Sigmoid colon (tissue), 7 donors: ENCODE data around the gene SRGN. TPM values are rescaled to one million over a fixed set of nuclear protein-coding genes. Genes with fewer than 3 reads are reported as not detected.

Experiments
- DNase-seq: peaks from one replicate; pipeline ENCODE4 v3.0.0-alpha.2; 2019
- H3K27ac ChIP-seq, 4 donors: fragments of 200-600 bp; sonication (generic); one replicate each; pipeline ENCODE4 v1.5.1; 2016 to 2019; ENCODE audit warnings: mild to moderate bottlenecking in 1 of 4
- H3K27me3 ChIP-seq, 3 donors: fragments of 200-600 bp; sonication (generic); one replicate each; pipeline ENCODE4 v1.5.1; 2019; ENCODE audit warnings: mild to moderate bottlenecking in 1 of 3
- H3K36me3 ChIP-seq, 4 donors: fragments of 200-600 bp; sonication (generic); one replicate each; pipeline ENCODE4 v1.5.1; 2016 to 2019
- H3K4me1 ChIP-seq, 4 donors: fragments of 200-600 bp; sonication (generic); one replicate each; pipeline ENCODE4 v1.5.1; 2017 to 2019
- H3K4me3 ChIP-seq, 4 donors: fragments of 200-600 bp; sonication (generic); one replicate each; pipeline ENCODE4 v1.5.1; 2017 to 2019; ENCODE audit warnings: mild to moderate bottlenecking in 2 of 4, moderate library complexity in 1 of 4
- H3K9me3 ChIP-seq, 4 donors: fragments of 200-600 bp in 3 of 4; sonication (generic) in 3 of 4; one replicate each; pipeline versions ENCODE4 v1.5.1 to v1.6.1; 2013 to 2019
- EP300 ChIP-seq, 4 donors: sonication (generic); formaldehyde crosslinking; IDR thresholded peaks; one replicate each; pipeline ENCODE4 v1.6.1; 2017; ENCODE audit warnings: antibody characterized with exemption in 4 of 4
- POLR2A ChIP-seq, 2 donors: fragments of 450-650 bp; IDR thresholded peaks; one replicate each; pipeline ENCODE4 v1.6.1; 2016; ENCODE audit warnings: antibody characterized with exemption in 2 of 2, mild to moderate bottlenecking in 2 of 2, moderate library complexity in 2 of 2
- POLR2AphosphoS5 ChIP-seq, 4 donors: sonication (generic); formaldehyde crosslinking; IDR thresholded peaks; one replicate each; pipeline ENCODE4 v1.6.1; 2017; ENCODE audit warnings: antibody characterized with exemption in 4 of 4
- WGBS, 2 donors: extraction: QIAGEN DNeasy Blood & Tissue Kit; methylation state at CpG; one replicate each; pipeline ENCODE4 v1.1.7; 2013; 5-methylcytosine and 5-hydroxymethylcytosine counted together
- intact Hi-C: fragments of 100-400 bp; cut with DNase I; formaldehyde crosslinking; loops from one replicate; pipeline ENCODE4 v1.15.1; 2023
- polyA plus RNA-seq, 3 donors: library from polyadenylated mRNA; stranded (reverse); fragments of 200-250 nt; gene quantifications; one replicate each; pipeline ENCODE4 v1.2.3, GENCODE V29; 2013
- total RNA-seq, 4 donors: library from RNA; depleted of rRNA; stranded (reverse); fragments of >200 nt; gene quantifications; one replicate each; pipeline ENCODE4 v1.1.0, GENCODE V29; 2016
- TF ChIP-seq, protein P1 (sequence below), 4 experiments: fragments of 450-650 bp in 3 of 4; fragments of 200-600 bp in 1 of 4; IDR thresholded peaks; one replicate each; pipeline ENCODE4 v1.5.1; 2016 to 2019; ENCODE audit warnings: antibody characterized with exemption in 4 of 4, mild to moderate bottlenecking in 3 of 4, moderate library complexity in 2 of 4
- donor health status: healthy with polysubstance abuse.
- donor health status: Bipolar disorder and iron deficiency.
- donor health status: healthy.

SRGN gene
- total and polyA plus RNA-seq, 7 donors, result 28.2 to 140 (median 83.5) TPM

DNA sequence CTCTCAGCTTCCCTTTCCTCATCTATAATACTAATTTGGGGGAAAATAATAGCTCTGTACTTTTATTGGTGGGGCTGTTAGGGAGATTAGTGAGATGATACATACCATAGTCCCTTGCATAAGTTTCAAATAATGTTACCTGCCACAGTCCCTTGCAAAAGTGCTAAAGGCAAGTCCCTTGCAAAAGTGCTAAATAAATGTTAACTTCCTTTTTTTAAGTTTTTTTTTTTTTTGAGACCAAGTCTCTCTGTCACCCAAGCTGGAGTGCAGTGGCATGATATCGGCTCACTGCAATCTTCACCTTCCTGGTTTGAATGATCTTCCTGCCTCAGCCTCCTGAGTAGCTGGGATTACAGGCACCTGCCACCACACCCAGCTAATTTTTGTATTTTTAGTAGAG, 43.4 kb upstream of the SRGN start:
- WGBS, 2 donors, result 47 to 82% methylated on average over 1 of the region's 1 CpG

DNA sequence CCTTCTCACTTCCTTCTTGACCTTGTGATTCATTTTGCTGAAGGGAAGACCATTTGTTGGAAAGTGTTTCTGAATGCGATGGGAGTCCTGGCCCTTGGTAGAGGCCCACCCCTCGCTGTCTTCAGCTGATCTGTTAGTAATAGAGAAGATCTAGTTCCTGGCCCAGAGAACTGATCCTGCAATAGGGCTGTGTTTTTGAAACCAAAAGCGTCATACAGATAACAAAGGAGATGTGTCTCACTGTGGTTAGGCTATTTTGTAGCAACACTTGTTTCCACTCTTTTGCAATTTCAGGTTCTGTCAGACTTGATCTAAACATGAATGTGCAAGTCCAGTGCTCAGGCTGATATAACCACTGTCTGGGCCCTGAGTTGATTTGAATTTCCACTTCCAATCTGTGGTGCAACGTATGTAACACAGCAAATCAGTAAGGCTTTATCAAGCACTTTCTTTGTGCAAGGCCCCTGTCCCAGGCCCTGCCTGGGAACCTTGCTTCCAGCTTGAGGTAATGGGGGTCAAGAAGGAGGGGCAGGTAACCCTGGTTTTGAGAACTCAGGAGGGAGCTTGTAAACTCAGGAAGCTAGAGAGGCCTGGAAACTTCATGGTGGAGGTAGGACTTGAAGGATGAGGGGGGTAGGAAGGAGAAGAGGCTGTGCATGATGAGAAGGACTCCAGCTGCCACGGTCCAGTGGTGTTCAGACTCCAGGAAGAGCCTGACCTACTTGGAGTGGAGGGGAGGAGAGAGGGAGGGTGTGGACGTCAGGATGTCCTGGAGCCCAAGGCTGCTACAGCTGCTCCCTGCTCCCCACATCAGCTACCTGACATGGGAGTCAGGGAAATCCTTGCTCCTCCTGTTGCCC, 42.2 kb upstream of the SRGN start:
- H3K4me3 ChIP-seq, result no peak overlapping the region
- 62 to 72% methylated on average over 6 of the region's 6 CpGs for WGBS, 2 donors
- DNase-seq, result no peak

More for the DNA sequence above, 43.4 kb upstream of the SRGN start:
- DNase-seq, result no peak
- Histone ChIP-seq H3K27me3 (no peaks in the 10 kb centered on the region), H3K4me3 (no peak overlapping the region), H3K36me3 (no peaks in the 10 kb centered on the region), H3K4me1 (no peaks in the 10 kb centered on the region), H3K9me3 (no peaks in the 10 kb centered on the region), H3K27ac (peak overlapping the region in 2 of 4 donors; percentile 47 to 52)
- intact Hi-C loops, result no loop called here
- TF ChIP-seq POLR2A (IDR thresholded peaks at IDR 0.05) (no peak), POLR2AphosphoS5 (IDR thresholded peaks at IDR 0.05) (no peak), EP300 (IDR thresholded peaks at IDR 0.05) (no peak)
- TF ChIP-seq, protein P1, sequence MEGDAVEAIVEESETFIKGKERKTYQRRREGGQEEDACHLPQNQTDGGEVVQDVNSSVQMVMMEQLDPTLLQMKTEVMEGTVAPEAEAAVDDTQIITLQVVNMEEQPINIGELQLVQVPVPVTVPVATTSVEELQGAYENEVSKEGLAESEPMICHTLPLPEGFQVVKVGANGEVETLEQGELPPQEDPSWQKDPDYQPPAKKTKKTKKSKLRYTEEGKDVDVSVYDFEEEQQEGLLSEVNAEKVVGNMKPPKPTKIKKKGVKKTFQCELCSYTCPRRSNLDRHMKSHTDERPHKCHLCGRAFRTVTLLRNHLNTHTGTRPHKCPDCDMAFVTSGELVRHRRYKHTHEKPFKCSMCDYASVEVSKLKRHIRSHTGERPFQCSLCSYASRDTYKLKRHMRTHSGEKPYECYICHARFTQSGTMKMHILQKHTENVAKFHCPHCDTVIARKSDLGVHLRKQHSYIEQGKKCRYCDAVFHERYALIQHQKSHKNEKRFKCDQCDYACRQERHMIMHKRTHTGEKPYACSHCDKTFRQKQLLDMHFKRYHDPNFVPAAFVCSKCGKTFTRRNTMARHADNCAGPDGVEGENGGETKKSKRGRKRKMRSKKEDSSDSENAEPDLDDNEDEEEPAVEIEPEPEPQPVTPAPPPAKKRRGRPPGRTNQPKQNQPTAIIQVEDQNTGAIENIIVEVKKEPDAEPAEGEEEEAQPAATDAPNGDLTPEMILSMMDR (IDR thresholded peaks at IDR 0.05), result no peak

DNA sequence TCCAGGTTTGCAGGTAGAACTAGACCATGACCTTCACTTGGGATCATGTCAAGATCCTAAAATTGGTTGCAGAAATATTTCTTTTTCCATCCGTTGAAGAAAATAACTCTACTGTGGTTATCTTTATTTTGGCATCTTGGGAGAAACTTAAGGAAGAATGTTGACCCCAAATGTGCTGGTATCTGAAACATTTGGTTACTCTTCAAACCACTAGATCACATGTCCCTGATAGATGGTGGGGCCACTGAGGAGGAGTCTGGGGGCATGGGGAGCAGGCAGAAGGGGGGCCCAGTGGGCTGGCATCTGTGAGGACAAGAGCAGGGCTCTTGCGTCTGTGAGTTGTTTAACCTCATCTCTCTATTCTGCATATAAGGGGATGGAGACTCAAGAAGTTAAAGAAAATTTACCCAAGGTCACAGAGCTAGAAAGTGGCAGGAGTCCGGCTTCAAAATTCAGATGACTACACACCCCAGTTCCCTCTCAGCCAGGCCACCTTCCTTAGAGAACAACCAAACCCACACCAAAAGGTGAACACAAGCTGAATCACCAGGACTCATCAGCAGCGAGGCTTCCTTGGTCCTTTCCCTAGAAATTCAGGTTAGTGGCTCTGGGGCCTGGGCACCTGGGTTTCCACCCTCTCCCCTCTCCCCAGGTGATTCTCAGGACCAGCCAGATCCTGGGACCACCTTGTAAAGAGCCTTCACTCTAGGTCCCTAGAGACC, 40.6 kb upstream of the SRGN start:
- no peak overlapping the region for H3K4me3 ChIP-seq
- no peaks in the 10 kb centered on the region for H3K27me3 ChIP-seq
- intact Hi-C loops, result no loop called here
- TF ChIP-seq, protein P1 (IDR thresholded peaks at IDR 0.05), result no peak
- no peak for TF ChIP-seq EP300 (IDR thresholded peaks at IDR 0.05)
- TF ChIP-seq POLR2A (IDR thresholded peaks at IDR 0.05), result no peak
- TF ChIP-seq POLR2AphosphoS5 (IDR thresholded peaks at IDR 0.05), result no peak
- no peaks in the 10 kb centered on the region for H3K36me3 ChIP-seq
- H3K4me1 ChIP-seq, result no peaks in the 10 kb centered on the region
- no peaks in the 10 kb centered on the region for H3K9me3 ChIP-seq
- DNase-seq, result no peak
- WGBS, 2 donors, result 84 to 87% methylated on average over 4 of the region's 4 CpGs
- H3K27ac ChIP-seq, result peak overlapping the region in 3 of 4 donors; percentile 19 to 48 (median 43)

More for the DNA sequence above, 42.2 kb upstream of the SRGN start:
- H3K9me3 ChIP-seq, result no peaks in the 10 kb centered on the region
- TF ChIP-seq, protein P1 (IDR thresholded peaks at IDR 0.05), result no peak
- peak in 1 of 4 donors; percentile 11 for TF ChIP-seq EP300 (IDR thresholded peaks at IDR 0.05)
- peak in 1 of 4 donors; percentile 41 for TF ChIP-seq POLR2AphosphoS5 (IDR thresholded peaks at IDR 0.05)
- intact Hi-C loops, result no loop called here
- peak overlapping the region in 1 of 4 donors; percentile 52 for H3K27ac ChIP-seq
- no peaks in the 10 kb centered on the region for H3K27me3 ChIP-seq
- no peaks in the 10 kb centered on the region for H3K4me1 ChIP-seq
- no peaks in the 10 kb centered on the region for H3K36me3 ChIP-seq

DNA sequence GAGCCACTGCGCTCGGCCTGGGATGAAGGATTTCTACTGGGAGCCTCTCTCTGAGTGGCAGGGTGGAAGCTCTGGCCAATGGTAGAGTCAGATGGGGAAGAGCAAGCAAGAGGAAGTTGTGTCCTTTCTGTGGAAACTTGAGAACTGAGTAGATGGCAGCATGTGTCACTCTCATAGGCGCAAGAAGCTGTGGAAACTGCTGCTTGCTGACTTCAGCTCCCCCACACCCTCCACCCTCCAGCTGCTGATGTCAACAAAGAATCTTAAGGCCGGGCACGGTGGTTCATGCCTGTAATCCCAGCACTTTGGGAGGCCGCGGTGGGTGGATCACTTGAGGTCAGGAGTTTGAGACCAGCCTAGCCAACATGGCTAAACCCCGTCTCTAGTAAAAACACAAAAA, 39.8 kb upstream of the SRGN start:
- H3K9me3 ChIP-seq, result no peaks in the 10 kb centered on the region
- WGBS, 2 donors, result 61 to 65% methylated on average over 8 of the region's 8 CpGs
- H3K4me1 ChIP-seq, result no peaks in the 10 kb centered on the region
- intact Hi-C loops, result no loop called here
- DNase-seq, result peak; percentile 80
- peak overlapping the region in 3 of 4 donors; percentile 41 to 60 (median 48) for H3K27ac ChIP-seq
- no peak overlapping the region for H3K4me3 ChIP-seq
- no peaks in the 10 kb centered on the region for H3K27me3 ChIP-seq
- TF ChIP-seq POLR2A (IDR thresholded peaks at IDR 0.05) (no peak), EP300 (IDR thresholded peaks at IDR 0.05) (peak in 1 of 4 donors; percentile 21), POLR2AphosphoS5 (IDR thresholded peaks at IDR 0.05) (peak in 2 of 4 donors; percentile 55 to 63)
- TF ChIP-seq, protein P1 (IDR thresholded peaks at IDR 0.05), result no peak
- H3K36me3 ChIP-seq, result no peaks in the 10 kb centered on the region
